B cell (primary cell): ENCODE measurements around the gene GALNT5. TPM values are rescaled to one million over a fixed set of nuclear protein-coding genes. Genes with fewer than 3 reads are reported as not detected.

Source experiments
- ATAC-seq: fragments of 200-7000 bp; cut with Tn5 transposase; one replicate; pipeline ENCODE4 v1.10.0; 2021; ENCODE audit warnings: low read depth, mild to moderate bottlenecking, moderate number of reproducible peaks, moderate library complexity
- CTCF ChIA-PET: fragments of 350-600 bp; sonication (Branson Sonifier 250); formaldehyde crosslinking; loops from one replicate; lab custom pipeline; 2021; ENCODE audit warnings: antibody characterized with exemption, inconsistent platforms; lab: Charles Lee
- POLR2A ChIA-PET: fragments of 350-600 bp; sonication (Branson Sonifier 250); formaldehyde crosslinking; loops from one replicate; lab custom pipeline; 2021; ENCODE audit warnings: antibody characterized with exemption; lab: Charles Lee
- DNase-seq: peaks from one replicate; pipeline ENCODE4 v3.0.0; 2013
- H2AFZ ChIP-seq: 2 replicates; pipeline ENCODE4 v1.6.1; 2012; ENCODE audit warnings: mild to moderate bottlenecking, low read depth, low read length; ENCODE audit not compliant: insufficient read depth, poor library complexity, severe bottlenecking
- H3K27ac ChIP-seq, 2 donors: 1 replicate in 1 of 2; 2 replicates in 1 of 2; pipeline ENCODE4 v1.5.1; 2012 to 2013; ENCODE audit warnings: low read length in 2 of 2, mild to moderate bottlenecking in 2 of 2, moderate library complexity in 1 of 2
- H3K27me3 ChIP-seq, 4 experiments: fragments of 200-600 bp in 1 of 4; sonication (generic) in 1 of 4; replicated peaks in 1 of 4; 1 replicate in 2 of 4; 2 replicates in 2 of 4; pipeline versions ENCODE4 v1.6.1 to v1.7.0; 2013 to 2016; ENCODE audit warnings: low read length in 3 of 4, mild to moderate bottlenecking in 2 of 4, mixed read lengths in 1 of 4, moderate library complexity in 1 of 4; ENCODE audit not compliant: insufficient read depth in 4 of 4, control insufficient read depth in 3 of 4; ENCODE audit errors: control extremely low read depth in 1 of 4
- H3K36me3 ChIP-seq, 2 experiments: replicated peaks in 1 of 2; 1 replicate in 1 of 2; 2 replicates in 1 of 2; pipeline versions ENCODE4 v1.6.1 to v1.7.1; 2013; ENCODE audit warnings: low read length in 1 of 2; ENCODE audit not compliant: insufficient read depth in 2 of 2, control insufficient read depth in 1 of 2; ENCODE audit errors: control extremely low read depth in 1 of 2, extremely low read depth in 1 of 2
- H3K4me1 ChIP-seq, 2 donors: fragments of 200-600 bp in 1 of 2; sonication (generic) in 1 of 2; 1 replicate in 1 of 2; 2 replicates in 1 of 2; pipeline versions ENCODE4 v1.5.1 to v1.6.1; 2013 to 2017; ENCODE audit warnings: low read length in 2 of 2; ENCODE audit not compliant: control insufficient read depth in 2 of 2, insufficient read depth in 2 of 2
- H3K4me2 ChIP-seq: replicated peaks from 2 replicates; pipeline ENCODE3; 2012; ENCODE audit warnings: mild to moderate bottlenecking, low read depth, low read length; ENCODE audit not compliant: poor library complexity, severe bottlenecking
- H3K4me3 ChIP-seq, 5 experiments: fragments of 200-600 bp in 1 of 5; sonication (generic) in 1 of 5; 1 replicate in 3 of 5; 2 replicates in 2 of 5; pipeline versions ENCODE4 v1.5.1 to v1.7.0; 2011 to 2016; ENCODE audit warnings: low read length in 4 of 5, mild to moderate bottlenecking in 4 of 5, low read depth in 2 of 5, control low read depth in 1 of 5, moderate library complexity in 1 of 5; ENCODE audit not compliant: insufficient read depth in 1 of 5; ENCODE audit errors: control extremely low read depth in 1 of 5, extremely low read depth in 1 of 5
- H3K79me2 ChIP-seq: fragments of 200-600 bp; sonication (generic); one replicate; pipeline ENCODE4 v1.6.0; 2016; ENCODE audit warnings: low read length; ENCODE audit not compliant: control insufficient read depth, insufficient read depth
- H3K9ac ChIP-seq: fragments of 200-600 bp; sonication (generic); 2 replicates; pipeline ENCODE4 v1.6.1; 2017; ENCODE audit warnings: mild to moderate bottlenecking, low read length, moderate library complexity
- H3K9me3 ChIP-seq, 3 donors: one replicate each; pipeline versions ENCODE4 v1.6.1 to v1.7.1; 2013; ENCODE audit warnings: low read length in 2 of 3; ENCODE audit not compliant: control insufficient read depth in 2 of 3, insufficient read depth in 1 of 3; ENCODE audit errors: control extremely low read depth in 1 of 3
- H4K20me1 ChIP-seq: 2 replicates; pipeline ENCODE4 v1.6.0; 2012; ENCODE audit warnings: mild to moderate bottlenecking, low read length; ENCODE audit not compliant: insufficient read depth, control insufficient read depth, poor library complexity, severe bottlenecking
- H3K27ac Mint-ChIP-seq: one replicate; pipeline ENCODE4 v1.8.0; 2021; ENCODE audit warnings: mixed read lengths
- H3K27me3 Mint-ChIP-seq: one replicate; pipeline ENCODE4 v1.8.0; 2021; ENCODE audit warnings: mixed read lengths
- H3K4me1 Mint-ChIP-seq: one replicate; pipeline ENCODE4 v1.8.0; 2021; ENCODE audit warnings: mixed read lengths
- H3K4me3 Mint-ChIP-seq: one replicate; pipeline ENCODE4 v1.8.0; 2021; ENCODE audit warnings: mixed read lengths
- H3K9me3 Mint-ChIP-seq: one replicate; pipeline ENCODE4 v1.8.0; 2022; ENCODE audit warnings: mixed read lengths; ENCODE audit not compliant: insufficient read depth
- CTCF ChIP-seq: fragments of 200-600 bp; IDR thresholded peaks from one replicate; pipeline ENCODE4 v1.8.0; 2022; ENCODE audit warnings: antibody characterized with exemption, mild to moderate bottlenecking
- EZH2 ChIP-seq: IDR thresholded peaks from 2 replicates; pipeline ENCODE4 v1.6.1; 2012; ENCODE audit warnings: borderline replicate concordance, low read depth, mild to moderate bottlenecking, moderate library complexity, low read length; ENCODE audit not compliant: insufficient read depth, poor library complexity, severe bottlenecking
- WGBS: methylation state at CpG from one replicate; pipeline ENCODE4 v1.1.5; 2013; ENCODE audit warnings: missing lambda C conversion rate; ENCODE audit not compliant: insufficient coverage; 5-methylcytosine and 5-hydroxymethylcytosine counted together
- intact Hi-C: fragments of 100-400 bp; cut with micrococcal nuclease; formaldehyde crosslinking; loops from one replicate; pipeline ENCODE4 v1.10.0; 2022
- polyA plus RNA-seq: library from polyadenylated mRNA; depleted of rRNA; stranded (reverse); fragments of >200 nt; gene quantifications from 2 replicates; pipeline ENCODE4 v1.2.3, GENCODE V29; 2012
- total RNA-seq, 2 donors: library from RNA; stranded (reverse); fragments of 120-200 nt in 1 of 2; gene quantifications; 1 replicate in 1 of 2; 2 replicates in 1 of 2; pipeline versions ENCODE4 v1.2.3 to v1.2.4, GENCODE V29; 2013 to 2022

Gene GALNT5
- total and polyA plus RNA-seq, 2 donors (not counting 1 experiment from before 2014, with no cell fraction given), result not detected

GRCh38 chr2:157291018-157291417 lies 33.5 kb downstream of the GALNT5 start:
- H3K27me3 ChIP-seq, result no peaks in the 10 kb centered on the region
- H3K27me3 Mint-ChIP-seq, result peaks cover 7% of the 10 kb centered on the region
- POLR2A ChIA-PET, result no interaction called here
- no peak overlapping the region for H3K27ac Mint-ChIP-seq
- WGBS, result no CpG with 5 or more reads among the region's 1 CpG
- DNase-seq, result no peak
- no peak overlapping the region for H3K4me3 Mint-ChIP-seq
- no peaks in the 10 kb centered on the region for H3K4me1 ChIP-seq
- H3K4me1 Mint-ChIP-seq, result no peaks in the 10 kb centered on the region
- CTCF ChIA-PET, result no interaction called here
- H3K79me2 ChIP-seq, result no peaks in the 10 kb centered on the region
- intact Hi-C loops, result no loop called here
- H3K9me3 Mint-ChIP-seq, result no peaks in the 10 kb centered on the region
- no peaks in the 10 kb centered on the region for H4K20me1 ChIP-seq
- H3K27ac ChIP-seq, result no peak overlapping the region
- ATAC-seq, result no peak
- H3K36me3 ChIP-seq, result no peaks in the 10 kb centered on the region
- no peak overlapping the region for H3K9ac ChIP-seq
- no peak overlapping the region for H3K4me3 ChIP-seq
- TF ChIP-seq EZH2 (no peak), CTCF (no peak)
- no peak overlapping the region for H2AFZ ChIP-seq
- H3K9me3 ChIP-seq, result no peaks in the 10 kb centered on the region
- no peak overlapping the region for H3K4me2 ChIP-seq

GRCh38 chr2:157292853-157293252 lies 35.3 kb downstream of the GALNT5 start:
- no peak overlapping the region for H3K27ac ChIP-seq
- no peak overlapping the region for H3K9ac ChIP-seq
- H3K79me2 ChIP-seq, result no peaks in the 10 kb centered on the region
- H3K4me2 ChIP-seq, result no peak overlapping the region
- H3K27me3 ChIP-seq, result no peaks in the 10 kb centered on the region
- Mint-ChIP-seq H3K27ac (no peak overlapping the region), H3K4me3 (no peak overlapping the region), H3K4me1 (no peaks in the 10 kb centered on the region), H3K27me3 (peaks cover 4% of the 10 kb centered on the region), H3K9me3 (no peaks in the 10 kb centered on the region)
- no peak overlapping the region for H3K4me3 ChIP-seq
- intact Hi-C loops, result no loop called here
- no peaks in the 10 kb centered on the region for H4K20me1 ChIP-seq
- WGBS, result 89% methylated on average over 1 of the region's 5 CpGs
- CTCF ChIA-PET, result no interaction called here
- ATAC-seq (no peak), DNase-seq (no peak)
- TF ChIP-seq EZH2 (no peak), CTCF (no peak)
- no peak overlapping the region for H2AFZ ChIP-seq
- H3K36me3 ChIP-seq, result no peaks in the 10 kb centered on the region
- no peaks in the 10 kb centered on the region for H3K4me1 ChIP-seq
- H3K9me3 ChIP-seq, result no peaks in the 10 kb centered on the region
- POLR2A ChIA-PET, result no interaction called here
